ENCODE results near the gene SEH1L.

The SEH1L gene

DNA sequence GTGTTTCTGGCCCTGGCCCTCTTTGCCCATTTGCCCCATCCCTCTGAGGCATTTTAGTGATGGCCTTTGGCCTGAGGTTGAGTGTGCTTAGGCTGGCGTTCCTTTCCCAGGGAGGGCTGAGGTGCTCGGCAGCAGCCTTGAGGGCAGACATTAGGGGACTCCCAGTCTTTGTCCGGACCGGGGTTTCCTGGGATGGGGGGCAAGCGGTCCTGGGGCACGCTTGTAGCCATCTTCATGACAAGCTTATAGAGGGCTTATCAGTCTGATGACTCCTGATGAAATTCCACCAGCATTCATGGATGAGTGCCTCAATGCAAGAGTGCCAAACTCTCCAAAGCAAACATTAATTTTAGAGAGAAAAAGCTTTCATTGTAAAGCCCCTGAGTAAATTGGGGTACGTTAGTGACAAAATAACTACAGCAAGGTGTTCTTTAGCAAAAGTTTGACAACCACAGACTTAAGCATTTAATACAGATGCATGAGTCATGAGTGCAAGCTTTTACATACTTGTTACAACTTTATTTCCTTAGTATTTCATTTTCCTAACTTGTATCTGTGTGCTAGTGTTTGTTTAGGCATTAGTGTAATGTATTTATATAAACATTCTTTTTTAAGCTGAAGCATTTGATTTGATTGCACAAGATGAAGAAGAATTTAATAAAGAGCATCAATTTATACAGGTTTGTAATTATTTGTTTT lies 89.0 kb downstream of the SEH1L start:
- peak; percentile 2 for DNase-seq (ENCODE audit: low spot score)
